T-helper 1 cell (primary cell): ENCODE measurements around the gene ZNF407.
A peak's percentile ranks its signal among the peaks of the same experiment; 100 is the strongest.

ENCODE experiments used
- DNase-seq, 5 donors: peaks; one replicate each; pipeline ENCODE4 v3.0.0-alpha.2; 2012 to 2020

Gene ZNF407

DNA sequence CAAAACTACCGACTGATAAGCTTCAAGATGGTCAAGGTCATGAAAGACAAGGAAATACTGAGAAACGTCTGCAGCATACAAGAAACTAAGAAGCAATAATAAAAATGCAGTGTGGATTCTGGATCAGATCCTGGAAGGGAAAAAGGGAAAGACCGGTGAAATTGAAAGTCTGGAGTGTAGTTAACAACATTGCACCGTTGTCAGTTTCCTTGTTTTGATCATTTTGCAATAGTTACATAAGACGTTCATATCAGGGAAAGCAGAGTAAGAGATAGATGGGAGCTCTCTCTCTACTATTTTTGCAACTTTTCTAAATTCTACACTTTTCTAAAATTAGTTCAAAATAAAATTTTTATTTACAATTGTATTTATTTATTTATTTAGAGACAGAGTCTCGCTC is 15.0 kb upstream of the ZNF407 start:
- no peak for DNase-seq

DNA sequence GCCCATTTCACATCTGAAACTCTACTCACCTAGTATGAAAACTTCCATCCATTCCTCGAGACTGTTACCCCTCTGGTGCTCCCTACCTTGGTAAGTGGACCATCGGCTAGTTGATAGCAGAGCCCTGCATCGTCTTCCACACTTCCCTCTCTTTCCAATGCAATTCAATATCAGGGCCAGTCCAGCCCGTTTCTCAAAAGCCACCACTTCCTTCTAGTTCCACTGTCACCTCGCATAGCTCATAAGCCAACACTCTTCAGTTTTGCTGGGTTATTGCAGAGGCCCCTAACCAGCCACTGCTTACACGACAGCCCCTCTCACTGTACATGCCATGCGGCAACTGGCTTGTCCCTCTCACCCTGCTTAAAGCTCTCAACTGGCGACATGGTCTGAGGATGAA is 10.2 kb upstream of the ZNF407 start:
- no peak for DNase-seq

DNA sequence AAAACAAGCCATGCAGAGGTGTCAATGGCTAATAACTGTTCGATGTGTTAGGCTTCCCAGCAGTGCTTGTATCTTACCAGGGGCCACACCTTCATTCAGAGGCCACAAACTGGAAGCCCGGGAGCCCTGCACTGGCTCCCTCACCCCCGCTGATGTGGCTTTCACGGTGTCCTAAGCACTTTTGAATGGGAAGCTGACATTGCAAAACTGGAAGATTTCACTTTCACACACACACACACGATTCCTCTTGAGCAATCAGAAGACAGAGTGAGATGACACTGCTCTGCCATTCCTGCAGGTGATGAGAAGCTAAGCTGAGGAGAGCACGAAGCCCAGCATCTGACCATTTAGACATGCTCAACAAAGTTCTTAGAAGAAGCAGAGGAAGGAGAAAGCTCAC is 8.6 kb upstream of the ZNF407 start:
- no peak for DNase-seq

DNA sequence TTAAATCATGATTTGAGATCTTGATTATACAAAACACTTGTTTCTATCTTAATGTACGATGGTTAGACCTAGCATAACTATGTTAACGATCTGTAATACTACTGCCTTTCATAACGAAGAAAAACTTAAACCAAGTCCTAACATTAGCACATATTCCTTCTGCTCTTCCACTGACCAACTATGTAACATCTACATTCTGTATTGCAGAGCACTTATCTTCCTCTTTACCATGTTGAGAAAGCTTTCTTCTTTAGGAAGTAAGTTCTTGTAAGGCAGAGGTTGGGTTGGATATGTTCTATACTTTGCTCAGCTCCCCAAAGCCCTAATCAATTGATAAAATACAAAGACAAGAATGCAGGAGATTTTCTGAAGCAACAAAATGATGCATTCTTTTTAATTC is 7.9 kb upstream of the ZNF407 start:
- DNase-seq = no peak

DNA sequence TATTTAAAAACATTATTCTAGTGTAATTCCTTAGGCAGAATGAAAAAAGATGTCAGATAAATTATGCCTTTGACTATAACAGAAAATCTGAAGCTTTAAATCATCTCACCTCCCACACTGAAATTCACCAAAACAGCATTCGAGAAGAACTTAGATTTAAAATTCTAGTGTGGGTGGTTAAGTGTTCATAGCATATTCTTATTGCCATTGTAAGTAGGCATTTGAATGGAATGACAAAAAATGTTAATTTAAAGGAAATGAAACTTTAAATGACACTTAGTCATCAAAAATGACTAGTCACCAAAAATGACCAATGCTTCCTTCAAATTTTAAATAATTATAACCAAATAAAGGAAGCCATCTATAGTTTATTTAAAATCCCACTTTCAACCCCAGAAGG is 7.0 kb upstream of the ZNF407 start:
- DNase-seq = no peak

DNA sequence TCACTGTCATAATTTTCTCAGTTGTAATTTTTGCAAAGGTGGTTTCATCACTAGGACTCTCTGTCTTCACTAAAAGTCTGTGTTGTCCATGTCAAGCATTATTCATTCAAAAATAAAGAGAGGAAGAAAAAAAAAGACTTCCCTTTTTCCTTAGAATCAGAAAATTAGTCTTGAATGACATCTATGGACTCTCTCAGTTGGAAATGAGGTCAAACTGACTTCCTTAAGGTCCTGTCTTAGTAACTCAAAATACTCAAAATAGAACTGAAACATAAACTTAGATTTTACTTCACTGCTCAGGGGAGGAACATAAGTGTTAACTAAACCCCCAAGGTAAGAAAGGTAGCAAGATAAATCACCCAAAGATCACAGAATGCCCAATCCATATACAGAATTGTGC is 2.2 kb upstream of the ZNF407 start:
- peak in 1 of 5 donors; percentile 20 for DNase-seq

DNA sequence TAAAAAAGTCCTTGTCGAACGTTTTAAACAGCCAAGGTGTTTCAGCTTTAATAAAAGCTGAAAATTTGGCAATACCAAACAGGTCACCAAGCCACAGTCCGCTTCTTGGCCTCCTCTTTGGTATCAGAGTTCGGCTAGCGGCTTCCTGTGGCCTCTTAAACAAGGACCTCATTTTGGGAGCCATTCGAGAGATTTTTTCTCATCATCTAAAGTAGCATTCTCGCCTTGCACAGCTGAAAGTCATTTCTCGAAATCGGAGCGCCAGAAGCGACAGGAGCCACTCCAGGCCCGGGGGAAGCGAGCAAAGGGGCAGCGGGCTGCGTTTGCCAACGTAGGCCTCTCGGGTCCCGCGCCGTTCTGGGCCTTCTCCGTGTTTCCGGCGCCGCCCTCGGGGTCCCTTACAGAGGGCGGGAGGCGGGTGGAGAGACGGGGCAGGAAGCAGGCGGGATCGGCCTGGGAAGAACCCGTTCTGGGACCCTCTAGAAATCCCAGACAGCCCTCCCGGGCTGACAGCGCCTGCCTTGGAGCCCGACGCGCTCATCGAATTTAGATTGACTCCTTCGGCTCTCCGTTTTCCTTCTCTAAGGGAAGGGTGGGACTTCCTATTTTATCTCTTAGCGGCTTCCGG is 522 bp upstream of the ZNF407 start:
- peak; percentile 45 to 76 (median 61) for DNase-seq

DNA sequence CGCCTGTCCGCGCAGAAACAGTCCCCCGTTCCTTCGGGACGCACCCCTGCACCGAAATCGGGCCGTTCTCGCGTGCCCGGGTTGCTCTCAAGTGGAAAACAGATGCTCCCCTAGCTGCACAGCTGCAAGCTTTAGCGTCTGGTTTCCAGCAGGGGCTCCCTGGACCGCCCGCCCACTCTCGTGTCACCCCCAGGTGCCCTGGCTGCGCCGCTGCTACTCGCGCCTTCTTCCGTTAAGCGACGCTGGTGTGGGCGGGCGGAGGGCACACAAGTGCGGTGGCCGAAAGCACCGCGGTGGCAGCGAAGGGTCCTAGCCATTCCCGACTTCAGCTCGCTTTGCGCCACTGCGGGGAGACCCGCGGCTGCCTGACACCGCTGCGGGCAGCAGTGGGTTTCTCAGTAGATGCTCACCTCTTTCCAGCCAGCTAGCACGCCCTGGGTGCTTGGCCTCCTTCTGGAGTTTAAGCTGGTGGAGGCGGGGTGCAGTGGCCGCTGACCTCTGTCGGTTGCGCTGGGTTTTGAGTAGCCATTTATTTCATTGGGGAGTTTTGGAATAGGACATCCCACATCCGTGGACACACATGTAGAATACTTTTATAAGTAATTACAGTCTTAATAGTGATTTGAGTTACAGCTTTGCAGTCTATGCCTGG is 806 bp downstream of the ZNF407 start:
- peak; percentile 33 to 66 (median 61) for DNase-seq

DNA sequence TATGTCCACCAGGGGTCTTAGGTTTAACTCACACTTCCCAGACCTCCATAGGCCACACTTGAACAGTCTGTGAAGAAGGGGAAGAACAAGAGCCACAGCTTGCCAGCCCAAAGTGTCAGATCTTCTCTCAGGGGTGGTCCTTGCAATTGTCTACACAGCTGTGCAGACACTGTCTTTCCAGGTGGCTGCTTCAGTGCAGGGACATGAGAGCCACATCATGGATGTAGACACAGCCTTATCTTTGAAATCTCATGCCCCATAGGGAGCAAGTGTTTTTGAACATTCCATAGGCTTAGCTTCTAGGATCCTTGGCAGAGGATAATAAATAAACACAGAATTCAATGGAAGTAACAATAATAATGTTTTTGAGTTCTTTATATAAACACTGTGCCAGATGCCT is 6.7 kb downstream of the ZNF407 start:
- no peak for DNase-seq

DNA sequence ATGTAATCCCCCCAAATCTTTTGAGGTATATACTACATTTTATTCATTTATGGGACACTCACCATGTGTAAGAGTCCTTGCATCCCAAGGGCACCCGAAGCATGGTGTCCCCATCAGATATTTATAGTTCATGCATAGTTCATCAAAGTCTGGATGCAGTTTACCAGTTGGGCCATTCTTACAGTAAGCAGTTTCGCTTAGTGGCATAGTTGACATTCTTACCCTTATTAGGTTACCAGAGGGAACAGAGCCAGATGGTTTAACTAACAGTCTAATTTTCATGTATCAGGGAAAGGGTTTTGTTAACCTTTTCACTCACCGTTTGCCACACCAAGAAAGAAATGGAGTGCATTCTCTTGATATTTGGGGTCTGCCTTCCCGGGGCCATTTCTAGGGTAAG is 7.1 kb downstream of the ZNF407 start:
- DNase-seq = no peak

DNA sequence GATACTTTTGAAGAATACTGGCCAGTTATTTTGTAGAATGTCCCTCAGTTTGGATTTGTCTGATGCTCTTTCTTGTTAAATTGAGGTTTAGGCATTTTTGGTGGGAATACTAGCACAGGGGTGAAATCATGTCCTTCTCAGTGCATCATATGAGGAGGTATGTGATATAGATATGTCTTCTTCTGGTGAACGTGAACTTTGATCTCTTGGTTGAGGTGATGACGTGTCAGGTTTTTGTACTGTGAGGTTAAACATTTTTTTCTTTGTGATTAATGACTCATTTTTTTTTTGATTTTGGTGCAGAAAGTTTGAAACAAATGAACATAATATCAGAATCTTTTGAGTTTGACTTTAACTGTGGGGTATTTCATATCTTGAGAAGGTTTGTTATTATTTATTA is 11.0 kb downstream of the ZNF407 start:
- DNase-seq = no peak

DNA sequence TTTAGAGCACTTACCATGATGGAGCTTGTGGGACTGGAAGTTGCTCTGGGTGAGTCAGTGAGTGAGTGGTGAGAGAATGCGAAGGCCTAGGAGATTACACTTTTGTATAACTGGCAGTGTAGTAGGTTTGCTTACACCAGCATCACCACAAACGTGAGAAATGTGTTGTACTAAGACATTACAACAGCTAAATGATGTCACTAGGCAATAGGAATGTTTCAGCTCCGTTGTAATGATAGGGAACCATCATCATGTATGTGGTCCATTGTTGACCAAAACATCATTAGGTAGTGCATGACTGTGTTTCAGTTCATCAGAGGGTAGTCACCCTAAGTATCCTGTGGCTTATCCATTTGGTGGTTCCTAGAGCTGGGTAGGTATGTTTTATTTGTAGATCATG is 11.9 kb downstream of the ZNF407 start:
- no peak for DNase-seq

DNA sequence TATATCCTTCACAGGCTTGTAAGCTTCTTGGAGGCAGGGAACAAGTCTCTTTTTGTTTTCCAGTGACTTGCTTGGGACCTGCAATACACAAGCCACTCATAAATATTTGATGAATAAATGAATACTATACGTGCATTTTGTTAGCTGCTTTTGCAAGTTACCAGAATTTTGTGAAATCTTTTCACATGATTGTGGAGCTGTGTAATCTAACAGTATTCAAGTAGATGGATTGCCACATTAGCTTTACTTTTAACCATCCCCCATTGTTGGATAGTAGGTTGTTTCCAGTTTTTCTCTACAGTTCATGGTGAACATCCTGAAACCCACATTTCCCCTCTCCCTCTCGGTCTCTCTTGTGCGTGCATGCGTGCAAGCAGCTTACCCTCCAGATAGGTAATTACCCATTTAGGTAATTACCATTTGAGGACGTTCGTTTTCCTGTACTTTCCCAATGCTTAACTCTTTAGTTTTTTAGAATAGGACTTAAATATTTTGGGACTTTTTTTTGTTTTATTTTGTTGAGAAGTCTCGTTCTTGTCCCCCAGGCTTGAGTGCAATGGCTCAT is 12.5 kb downstream of the ZNF407 start:
- DNase-seq = no peak

DNA sequence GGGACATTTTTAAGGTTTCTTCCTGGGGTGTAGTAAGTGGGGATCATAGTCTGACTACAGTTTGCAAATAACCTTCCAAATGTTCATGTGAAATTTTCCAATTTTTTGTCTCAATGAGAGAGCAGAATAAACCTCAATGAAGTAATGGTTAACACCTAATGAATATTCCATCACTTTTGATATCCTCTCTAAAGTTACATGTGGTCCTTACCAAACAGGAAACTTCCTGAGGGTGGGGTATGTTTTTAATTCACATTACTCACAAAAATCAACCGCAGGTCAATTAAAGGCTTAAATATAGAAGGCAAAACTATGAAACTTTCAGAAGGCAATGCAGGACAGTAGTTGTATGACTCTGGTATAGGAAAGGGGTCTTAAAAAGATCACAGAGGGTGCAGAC is 13.2 kb downstream of the ZNF407 start:
- no peak for DNase-seq

DNA sequence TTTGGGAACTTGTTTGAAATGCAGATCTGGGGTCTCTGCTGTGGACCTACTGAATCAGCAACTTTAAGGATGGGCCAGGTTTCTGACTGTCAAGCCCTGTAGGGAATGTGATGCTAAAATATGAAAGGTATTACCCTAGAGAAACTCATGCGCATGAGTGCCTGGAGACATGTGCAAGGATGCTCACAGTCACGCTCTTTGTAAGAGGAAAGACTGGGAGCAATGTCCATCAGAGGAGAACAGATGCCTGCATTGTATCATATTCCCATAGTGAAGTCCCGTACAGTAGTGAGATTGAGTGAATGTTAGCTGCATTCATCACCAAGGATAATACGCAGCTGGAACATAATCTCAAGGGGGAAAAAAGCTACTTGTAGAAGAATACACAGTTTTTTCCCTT is 14.1 kb downstream of the ZNF407 start:
- DNase-seq = no peak

DNA sequence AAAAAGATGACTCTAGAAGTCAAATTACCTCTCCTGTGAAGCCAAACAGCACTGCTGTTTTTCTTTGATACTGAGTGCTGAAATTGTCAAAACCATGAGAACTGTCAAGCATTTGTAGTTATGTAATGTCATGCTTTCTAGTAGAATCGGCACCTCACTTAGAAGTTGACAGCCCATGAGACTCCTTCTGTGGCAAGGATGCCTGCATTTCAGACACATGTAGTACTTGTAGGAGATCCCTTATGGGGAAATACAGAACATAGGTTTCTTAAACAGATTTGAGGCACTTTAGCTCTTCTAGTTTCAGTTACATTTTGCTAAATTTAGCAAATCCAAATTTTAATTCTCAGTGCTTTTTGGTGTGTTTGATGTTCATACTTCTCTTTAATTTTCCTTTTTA is 15.7 kb downstream of the ZNF407 start:
- DNase-seq = no peak

DNA sequence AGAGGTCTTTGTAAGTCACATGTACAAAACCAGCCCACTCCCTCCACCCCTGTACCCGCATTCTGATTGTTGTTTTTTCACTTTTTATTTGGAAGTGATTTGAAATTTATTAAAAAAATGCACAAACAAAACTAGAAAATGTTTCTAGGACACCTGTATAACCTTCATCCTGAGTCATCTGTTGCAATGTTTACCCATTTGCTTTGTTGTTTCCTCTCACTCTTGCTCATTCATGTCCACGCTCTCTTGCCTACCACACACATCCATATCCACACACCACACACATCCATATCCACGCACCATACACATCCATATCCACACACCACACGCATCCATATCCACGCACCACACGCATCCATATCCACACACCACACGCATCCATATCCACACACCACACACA is 18.8 kb downstream of the ZNF407 start:
- DNase-seq = no peak

DNA sequence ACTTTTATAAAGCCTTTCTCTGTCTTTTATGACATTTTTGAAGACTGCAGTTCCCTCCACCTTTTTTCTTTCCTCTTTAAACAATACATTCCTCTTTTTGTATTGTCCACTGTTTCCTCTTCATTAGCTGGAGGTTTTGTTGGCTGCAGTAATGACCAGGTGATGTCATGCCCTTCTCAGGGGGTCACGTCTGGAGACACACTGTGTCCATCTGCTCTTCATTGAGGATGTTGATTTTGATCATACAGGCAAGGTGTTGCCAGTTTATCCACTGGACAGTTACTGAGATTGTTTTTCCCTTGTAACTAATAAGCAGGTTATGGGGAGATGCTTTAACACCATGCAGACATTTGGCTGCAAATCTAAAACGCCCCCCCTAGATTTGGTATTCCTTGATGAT is 19.8 kb downstream of the ZNF407 start:
- no peak for DNase-seq

DNA sequence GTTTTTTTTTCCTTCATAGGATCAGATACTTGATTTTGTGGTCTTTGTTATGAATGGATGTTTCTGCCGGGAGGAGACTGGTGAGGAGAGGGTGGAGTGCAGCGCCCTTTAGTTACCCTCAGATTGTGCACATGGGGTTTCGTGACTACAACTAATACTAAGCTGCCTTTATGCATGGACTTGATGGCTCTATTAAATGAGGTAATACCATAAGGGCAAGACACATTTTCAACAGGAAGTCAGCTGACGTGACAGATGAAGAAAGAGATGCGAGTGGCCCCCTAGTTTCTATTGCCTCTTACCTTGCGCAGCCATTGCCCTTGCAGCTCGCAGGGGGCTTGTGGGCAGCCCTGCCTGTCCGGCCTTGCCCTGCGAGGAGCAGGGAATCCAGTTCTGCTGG is 24.4 kb downstream of the ZNF407 start:
- no peak for DNase-seq

DNA sequence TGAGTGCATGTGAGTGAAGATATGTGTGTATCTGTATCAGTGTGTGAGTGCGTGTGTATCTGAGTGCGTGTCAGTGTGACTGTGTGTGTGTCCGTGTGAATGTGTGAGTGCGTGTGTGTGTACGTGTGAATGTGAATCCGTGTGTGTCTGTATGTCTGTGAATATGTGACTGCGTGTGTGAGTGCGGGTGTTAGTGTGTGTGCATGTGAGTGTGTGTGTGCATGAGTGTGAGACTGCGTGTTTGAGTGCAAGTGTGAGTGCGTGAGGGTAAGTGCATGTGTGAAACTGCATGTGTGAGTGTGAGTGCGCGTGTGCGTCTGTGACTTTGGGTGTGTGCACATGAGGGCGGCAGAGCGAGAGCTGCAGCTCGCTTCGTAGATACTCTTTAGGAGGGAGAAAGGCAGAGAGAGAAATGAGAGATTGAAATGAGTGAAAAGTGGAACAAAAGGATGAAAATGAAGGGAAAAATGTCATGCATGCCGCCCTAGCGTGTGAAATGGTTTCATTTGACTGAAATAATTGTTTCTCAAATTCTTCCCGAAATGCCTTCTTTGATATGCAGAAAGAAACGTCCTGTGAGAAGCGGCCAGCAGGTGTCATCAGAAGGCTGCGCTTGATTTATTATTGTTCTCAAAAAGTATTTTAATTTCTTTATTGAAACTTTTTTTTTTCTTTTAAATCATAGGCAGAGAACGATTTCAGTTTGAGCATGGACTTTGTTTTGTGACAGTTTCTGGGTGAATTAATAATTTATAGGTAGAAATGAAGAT is 25.6 kb downstream of the ZNF407 start:
- DNase-seq = peak in 2 of 5 donors; percentile 10 to 32

DNA sequence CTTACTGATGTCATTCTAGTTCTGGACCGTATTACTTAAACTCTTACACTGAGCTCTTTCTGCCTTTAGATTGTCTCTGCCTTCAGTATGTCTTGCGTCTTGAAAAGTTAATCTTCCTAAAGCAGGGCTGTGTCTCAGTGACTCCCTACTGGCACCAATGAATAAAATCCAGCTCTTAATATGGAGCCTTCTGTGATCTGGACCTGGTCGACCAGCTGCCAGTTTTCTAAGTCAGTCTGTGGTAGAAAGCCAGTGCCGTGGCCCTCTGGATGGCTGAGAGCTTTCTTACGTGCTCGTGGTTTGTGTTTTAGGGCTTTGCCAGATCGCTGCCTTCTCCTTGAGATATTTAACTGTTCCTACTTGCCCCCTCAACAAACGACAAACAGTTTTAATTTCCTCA is 26.8 kb downstream of the ZNF407 start:
- DNase-seq = no peak

DNA sequence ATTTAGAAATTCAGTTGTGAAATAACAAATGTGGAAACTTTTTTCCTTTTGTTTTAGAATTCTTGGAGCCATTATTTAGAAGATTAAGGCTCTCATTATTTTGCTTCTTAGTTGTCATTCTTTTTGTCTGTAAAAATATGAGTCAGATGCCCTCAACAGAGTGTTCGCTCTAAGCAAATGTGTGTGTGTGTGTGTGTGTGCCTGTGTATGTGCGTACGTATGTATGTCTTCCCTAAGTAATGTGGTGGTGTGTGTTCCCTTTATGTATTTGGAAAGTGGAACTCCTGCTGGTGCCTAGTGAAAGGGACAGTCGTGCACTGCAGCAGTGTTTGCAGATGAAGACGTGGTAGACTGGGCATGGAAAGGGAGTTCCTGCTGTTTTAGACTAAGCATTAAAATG is 27.5 kb downstream of the ZNF407 start:
- DNase-seq = no peak

DNA sequence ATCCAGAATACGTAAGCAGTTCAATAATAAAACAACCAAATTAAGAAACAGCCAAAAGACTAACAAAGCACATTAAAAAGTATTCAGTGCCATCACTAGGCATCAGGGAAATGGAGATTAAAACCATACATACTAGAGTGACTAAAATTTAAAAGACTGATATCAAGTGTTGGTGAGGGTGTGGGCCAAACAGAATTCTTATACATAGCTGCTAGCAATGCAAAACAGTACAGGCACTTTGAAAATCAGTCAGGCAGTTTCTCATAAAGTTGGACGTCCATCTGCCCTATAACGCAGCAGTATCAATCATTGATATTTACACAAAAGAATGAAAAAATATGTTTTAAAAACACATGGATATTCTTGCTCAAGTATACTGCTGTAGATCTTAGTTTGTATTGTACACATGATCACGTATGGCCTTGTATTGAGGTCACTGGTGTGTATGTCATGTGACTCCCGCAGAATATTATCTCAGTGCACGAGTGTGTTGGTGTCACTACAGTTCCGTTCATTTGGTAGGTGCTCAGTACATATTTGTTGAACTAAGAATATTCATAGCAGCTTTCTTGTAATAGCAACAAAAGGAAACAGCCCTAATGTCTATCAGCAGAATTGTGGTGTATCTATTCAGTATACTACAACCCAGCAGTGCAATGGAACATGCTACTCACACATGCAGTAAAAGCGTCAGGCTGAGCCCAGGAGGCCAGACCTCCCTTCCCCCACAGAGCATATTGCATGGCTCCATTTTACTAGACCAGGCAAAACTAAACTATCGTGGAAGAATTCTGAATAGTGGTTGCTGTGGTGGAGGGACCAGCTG is 28.6 kb downstream of the ZNF407 start:
- DNase-seq = no peak
